KG1 (cell line): ENCODE data around the gene PIGH.
"Not testable (repeated sequence)": the region's sequence is repeated elsewhere in the genome, so short reads cannot be mapped to it uniquely, and the experiment has no call there.

ENCODE experiments used
- DNase-seq: peaks from one replicate; lab custom pipeline; 2025; lab: John Stamatoyannopoulos, UW

Gene PIGH

GRCh38 chr14:67609642-67610310 lies 9.7 kb upstream of the PIGH start:
- no peak for DNase-seq

- DNase-seq: no peak
Observed at GRCh38 chr14:67607646-67608045, 7.6 kb upstream of the PIGH start.

- DNase-seq: no peak
Observed at GRCh38 chr14:67602995-67603545, 3.0 kb upstream of the PIGH start.

- DNase-seq: no peak
Observed at GRCh38 chr14:67602076-67602475, 2.0 kb upstream of the PIGH start.

- DNase-seq: not testable (repeated sequence)
Observed at GRCh38 chr14:67600562-67600974, 500 bp upstream of the PIGH start.

GRCh38 chr14:67595392-67595791 lies 4.7 kb downstream of the PIGH start:
- no peak for DNase-seq

- not testable (repeated sequence) for DNase-seq
Observed at GRCh38 chr14:67593650-67594049, 6.4 kb downstream of the PIGH start.

GRCh38 chr14:67589204-67589770 lies 10.8 kb downstream of the PIGH start:
- DNase-seq: no peak

GRCh38 chr14:67586369-67586768 lies 13.7 kb downstream of the PIGH start:
- no peak for DNase-seq

GRCh38 chr14:67584978-67585377 lies 15.1 kb downstream of the PIGH start:
- DNase-seq: no peak

- no peak for DNase-seq
Observed at GRCh38 chr14:67583711-67584644, 16.1 kb downstream of the PIGH start.

GRCh38 chr14:67582061-67582460 lies 18.0 kb downstream of the PIGH start:
- no peak for DNase-seq

GRCh38 chr14:67581643-67582042 lies 18.4 kb downstream of the PIGH start:
- DNase-seq: no peak

- no peak for DNase-seq
Observed at GRCh38 chr14:67580336-67581171, 19.5 kb downstream of the PIGH start.

GRCh38 chr14:67579636-67580035 lies 20.4 kb downstream of the PIGH start:
- DNase-seq: no peak

GRCh38 chr14:67579040-67579439 lies 21.0 kb downstream of the PIGH start:
- DNase-seq: no peak

GRCh38 chr14:67577909-67578749 lies 21.9 kb downstream of the PIGH start:
- DNase-seq: no peak

GRCh38 chr14:67577181-67577808 lies 22.8 kb downstream of the PIGH start:
- DNase-seq: no peak

- no peak for DNase-seq
Observed at GRCh38 chr14:67576216-67576955, 23.7 kb downstream of the PIGH start.

GRCh38 chr14:67575684-67576083 lies 24.4 kb downstream of the PIGH start:
- no peak for DNase-seq
